Ishikawa (cell line): ENCODE measurements around the gene C11orf52.

Experiments used
- CEBPB ChIP-seq: IDR thresholded peaks from 2 replicates; pipeline ENCODE4 v1.6.1; 2012
- CREB1 ChIP-seq: IDR thresholded peaks from 2 replicates; pipeline ENCODE4 v1.6.1; 2012; ENCODE audit warnings: low read depth
- EGR1 ChIP-seq: IDR thresholded peaks from 2 replicates; pipeline ENCODE4 v1.6.1; 2012
- EP300 ChIP-seq: IDR thresholded peaks from 2 replicates; pipeline ENCODE4 v1.6.1; 2012; ENCODE audit warnings: borderline replicate concordance
- FOXM1 ChIP-seq: IDR thresholded peaks from 2 replicates; pipeline ENCODE4 v1.6.1; 2012; ENCODE audit warnings: low read depth, borderline replicate concordance
- NFIC ChIP-seq: IDR thresholded peaks from 2 replicates; pipeline ENCODE4 v1.6.1; 2012
- RAD21 ChIP-seq: IDR thresholded peaks from 2 replicates; pipeline ENCODE4 v1.6.1; 2012; ENCODE audit warnings: low read depth
- TAF1 ChIP-seq: IDR thresholded peaks from 2 replicates; pipeline ENCODE4 v1.6.1; 2012; ENCODE audit warnings: low read depth, mild to moderate bottlenecking
- TCF12 ChIP-seq: IDR thresholded peaks from 2 replicates; pipeline ENCODE4 v1.6.1; 2012; ENCODE audit warnings: low read depth
- TEAD4 ChIP-seq: IDR thresholded peaks from 2 replicates; pipeline ENCODE4 v1.6.1; 2012
- YY1 ChIP-seq: IDR thresholded peaks from 2 replicates; pipeline ENCODE4 v1.6.1; 2012; ENCODE audit warnings: low read depth
- ZBTB7A ChIP-seq: IDR thresholded peaks from 2 replicates; pipeline ENCODE4 v1.6.1; 2012; ENCODE audit warnings: low read depth
- TF ChIP-seq, protein P1 (sequence below): IDR thresholded peaks from 2 replicates; pipeline ENCODE4 v1.6.1; 2012
- TF ChIP-seq, protein P2 (sequence below): IDR thresholded peaks from 2 replicates; pipeline ENCODE4 v1.6.1; 2012
- TF ChIP-seq, protein P3 (sequence below): IDR thresholded peaks from 2 replicates; pipeline ENCODE4 v1.6.1; 2012; ENCODE audit warnings: low read depth, mild to moderate bottlenecking

C11orf52 gene

DNA sequence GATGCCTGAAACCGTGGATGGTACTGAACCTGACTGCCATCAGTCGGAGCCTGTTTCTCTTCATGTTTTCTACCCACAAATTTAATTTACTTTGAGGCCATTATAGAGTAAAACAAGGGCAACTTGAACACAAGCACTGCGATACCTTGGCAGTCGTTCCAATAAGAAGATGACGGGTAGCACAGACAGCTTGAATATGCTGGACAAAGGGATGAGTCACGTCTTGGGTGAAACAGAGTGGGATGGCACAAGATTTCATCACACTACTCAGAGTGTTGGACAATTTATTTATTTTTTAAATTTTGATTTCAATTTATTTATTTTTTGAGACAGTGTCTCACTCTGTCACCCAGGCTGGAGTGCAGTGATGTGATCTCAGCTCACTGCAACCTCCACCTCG is 24.1 kb downstream of the C11orf52 start:
- TF ChIP-seq, protein P1, sequence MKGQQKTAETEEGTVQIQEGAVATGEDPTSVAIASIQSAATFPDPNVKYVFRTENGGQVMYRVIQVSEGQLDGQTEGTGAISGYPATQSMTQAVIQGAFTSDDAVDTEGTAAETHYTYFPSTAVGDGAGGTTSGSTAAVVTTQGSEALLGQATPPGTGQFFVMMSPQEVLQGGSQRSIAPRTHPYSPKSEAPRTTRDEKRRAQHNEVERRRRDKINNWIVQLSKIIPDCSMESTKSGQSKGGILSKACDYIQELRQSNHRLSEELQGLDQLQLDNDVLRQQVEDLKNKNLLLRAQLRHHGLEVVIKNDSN: no peak
- TF ChIP-seq NFIC (no peak), CEBPB (no peak), YY1 (no peak), TAF1 (no peak), TCF12 (no peak), RAD21 (no peak), EP300 (no peak), CREB1 (no peak), FOXM1 (no peak), EGR1 (no peak), ZBTB7A (no peak), TEAD4 (no peak)
- TF ChIP-seq, protein P2, sequence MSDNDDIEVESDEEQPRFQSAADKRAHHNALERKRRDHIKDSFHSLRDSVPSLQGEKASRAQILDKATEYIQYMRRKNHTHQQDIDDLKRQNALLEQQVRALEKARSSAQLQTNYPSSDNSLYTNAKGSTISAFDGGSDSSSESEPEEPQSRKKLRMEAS: no peak
- TF ChIP-seq, protein P3, sequence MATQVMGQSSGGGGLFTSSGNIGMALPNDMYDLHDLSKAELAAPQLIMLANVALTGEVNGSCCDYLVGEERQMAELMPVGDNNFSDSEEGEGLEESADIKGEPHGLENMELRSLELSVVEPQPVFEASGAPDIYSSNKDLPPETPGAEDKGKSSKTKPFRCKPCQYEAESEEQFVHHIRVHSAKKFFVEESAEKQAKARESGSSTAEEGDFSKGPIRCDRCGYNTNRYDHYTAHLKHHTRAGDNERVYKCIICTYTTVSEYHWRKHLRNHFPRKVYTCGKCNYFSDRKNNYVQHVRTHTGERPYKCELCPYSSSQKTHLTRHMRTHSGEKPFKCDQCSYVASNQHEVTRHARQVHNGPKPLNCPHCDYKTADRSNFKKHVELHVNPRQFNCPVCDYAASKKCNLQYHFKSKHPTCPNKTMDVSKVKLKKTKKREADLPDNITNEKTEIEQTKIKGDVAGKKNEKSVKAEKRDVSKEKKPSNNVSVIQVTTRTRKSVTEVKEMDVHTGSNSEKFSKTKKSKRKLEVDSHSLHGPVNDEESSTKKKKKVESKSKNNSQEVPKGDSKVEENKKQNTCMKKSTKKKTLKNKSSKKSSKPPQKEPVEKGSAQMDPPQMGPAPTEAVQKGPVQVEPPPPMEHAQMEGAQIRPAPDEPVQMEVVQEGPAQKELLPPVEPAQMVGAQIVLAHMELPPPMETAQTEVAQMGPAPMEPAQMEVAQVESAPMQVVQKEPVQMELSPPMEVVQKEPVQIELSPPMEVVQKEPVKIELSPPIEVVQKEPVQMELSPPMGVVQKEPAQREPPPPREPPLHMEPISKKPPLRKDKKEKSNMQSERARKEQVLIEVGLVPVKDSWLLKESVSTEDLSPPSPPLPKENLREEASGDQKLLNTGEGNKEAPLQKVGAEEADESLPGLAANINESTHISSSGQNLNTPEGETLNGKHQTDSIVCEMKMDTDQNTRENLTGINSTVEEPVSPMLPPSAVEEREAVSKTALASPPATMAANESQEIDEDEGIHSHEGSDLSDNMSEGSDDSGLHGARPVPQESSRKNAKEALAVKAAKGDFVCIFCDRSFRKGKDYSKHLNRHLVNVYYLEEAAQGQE: no peak

DNA sequence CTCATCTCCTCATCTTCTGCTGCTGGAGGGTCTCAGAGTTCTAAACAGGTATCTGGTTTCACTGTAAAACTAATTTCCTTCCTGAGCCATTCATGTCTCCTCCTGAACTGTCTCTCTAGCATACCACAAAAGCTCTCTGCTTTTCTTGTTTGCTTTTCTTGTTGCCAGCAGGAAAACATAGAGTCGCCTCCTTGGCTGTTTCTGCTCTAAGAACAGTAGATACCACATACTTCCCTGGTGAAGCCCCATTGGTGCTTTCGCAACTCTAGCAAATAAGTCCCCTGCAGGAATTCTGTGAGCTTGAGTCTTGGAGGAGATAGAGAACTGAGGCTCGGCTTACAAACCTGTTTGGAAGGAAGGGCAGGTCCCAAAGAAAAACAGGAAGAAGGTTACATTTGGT is 25.4 kb downstream of the C11orf52 start:
- TF ChIP-seq, protein P2: no peak
- TF ChIP-seq CEBPB (peak; percentile 79), RAD21 (no peak)

DNA sequence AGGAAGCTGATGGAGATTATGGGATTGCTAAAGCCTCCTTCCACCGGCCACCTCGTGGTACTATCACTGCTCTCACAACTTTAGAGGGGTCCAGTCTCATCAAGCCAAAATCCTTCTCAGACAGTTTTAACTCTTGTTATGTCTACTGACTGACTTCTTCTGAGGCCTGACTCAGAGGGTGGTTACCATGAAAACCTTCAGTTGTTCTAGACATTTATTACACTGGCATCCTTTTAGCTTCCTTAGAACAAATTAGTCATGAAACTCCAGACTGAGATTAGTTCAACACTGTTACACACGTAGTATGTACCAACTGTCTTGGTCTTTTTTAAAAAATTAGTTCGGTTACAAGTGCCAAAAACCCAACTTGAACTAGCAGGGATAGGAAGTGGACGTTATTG is 25.9 kb downstream of the C11orf52 start:
- TF ChIP-seq TEAD4: no peak
- no peak for TF ChIP-seq TCF12
- TF ChIP-seq, protein P1: no peak
- no peak for TF ChIP-seq FOXM1
- no peak for TF ChIP-seq YY1
- no peak for TF ChIP-seq NFIC
- TF ChIP-seq, protein P3: no peak
- TF ChIP-seq EP300: no peak
- no peak for TF ChIP-seq ZBTB7A
- no peak for TF ChIP-seq TAF1
- TF ChIP-seq, protein P2: no peak
- TF ChIP-seq CREB1: no peak

DNA sequence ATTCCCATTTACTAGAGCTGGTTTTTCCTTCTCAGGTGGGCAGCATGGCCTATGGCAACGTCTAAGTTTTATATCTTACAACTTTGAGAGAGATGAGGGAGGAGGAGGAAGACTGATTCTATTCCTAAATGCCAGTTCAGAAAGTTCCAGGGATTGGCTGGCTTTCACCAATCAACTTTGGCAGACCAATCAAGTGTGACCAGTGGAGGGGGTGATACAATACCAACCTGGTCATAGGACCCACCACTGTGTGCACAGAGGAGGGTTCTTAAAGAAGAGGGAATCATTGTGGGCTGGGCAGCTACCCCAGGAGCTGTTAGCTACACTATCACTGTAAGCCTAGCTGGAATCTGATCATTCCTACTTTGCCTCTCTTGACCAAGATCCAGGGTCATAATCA is 26.5 kb downstream of the C11orf52 start:
- no peak for TF ChIP-seq NFIC
- no peak for TF ChIP-seq TEAD4
- no peak for TF ChIP-seq YY1
- TF ChIP-seq ZBTB7A: no peak
- TF ChIP-seq, protein P3: no peak

DNA sequence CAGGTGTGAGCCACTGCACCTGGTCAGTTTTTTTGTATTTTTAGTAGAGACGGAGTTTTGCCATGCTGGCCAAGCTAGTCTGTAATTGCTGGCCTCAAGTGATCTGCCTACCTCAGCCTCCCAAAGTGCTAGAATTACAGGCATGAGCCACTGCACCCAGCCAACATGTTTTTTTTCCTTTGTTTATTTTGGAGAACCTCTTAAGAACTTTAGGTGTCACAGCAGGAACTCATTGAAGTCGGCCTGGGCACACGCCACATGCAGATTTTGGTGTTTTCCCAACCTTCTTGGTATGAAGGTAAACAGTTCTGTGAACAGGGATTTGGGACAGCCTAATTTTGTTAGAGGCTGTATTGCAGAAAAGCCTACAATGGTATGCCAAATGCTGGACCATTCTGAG is 27.8 kb downstream of the C11orf52 start:
- TF ChIP-seq TEAD4 (no peak), FOXM1 (no peak), RAD21 (no peak), EGR1 (no peak)
- TF ChIP-seq, protein P3: no peak
- TF ChIP-seq, protein P2: no peak
- TF ChIP-seq, protein P1: no peak
